GM19351 (cell line): ENCODE measurements around the gene GET3.

Experiments
- ATAC-seq: cut with Tn5 transposase; IDR thresholded peaks from one replicate; pipeline ENCODE4 v1.9.1; 2021; ENCODE audit warnings: mild to moderate bottlenecking, moderate library complexity; ENCODE audit not compliant: unreplicated experiment

Gene GET3

DNA sequence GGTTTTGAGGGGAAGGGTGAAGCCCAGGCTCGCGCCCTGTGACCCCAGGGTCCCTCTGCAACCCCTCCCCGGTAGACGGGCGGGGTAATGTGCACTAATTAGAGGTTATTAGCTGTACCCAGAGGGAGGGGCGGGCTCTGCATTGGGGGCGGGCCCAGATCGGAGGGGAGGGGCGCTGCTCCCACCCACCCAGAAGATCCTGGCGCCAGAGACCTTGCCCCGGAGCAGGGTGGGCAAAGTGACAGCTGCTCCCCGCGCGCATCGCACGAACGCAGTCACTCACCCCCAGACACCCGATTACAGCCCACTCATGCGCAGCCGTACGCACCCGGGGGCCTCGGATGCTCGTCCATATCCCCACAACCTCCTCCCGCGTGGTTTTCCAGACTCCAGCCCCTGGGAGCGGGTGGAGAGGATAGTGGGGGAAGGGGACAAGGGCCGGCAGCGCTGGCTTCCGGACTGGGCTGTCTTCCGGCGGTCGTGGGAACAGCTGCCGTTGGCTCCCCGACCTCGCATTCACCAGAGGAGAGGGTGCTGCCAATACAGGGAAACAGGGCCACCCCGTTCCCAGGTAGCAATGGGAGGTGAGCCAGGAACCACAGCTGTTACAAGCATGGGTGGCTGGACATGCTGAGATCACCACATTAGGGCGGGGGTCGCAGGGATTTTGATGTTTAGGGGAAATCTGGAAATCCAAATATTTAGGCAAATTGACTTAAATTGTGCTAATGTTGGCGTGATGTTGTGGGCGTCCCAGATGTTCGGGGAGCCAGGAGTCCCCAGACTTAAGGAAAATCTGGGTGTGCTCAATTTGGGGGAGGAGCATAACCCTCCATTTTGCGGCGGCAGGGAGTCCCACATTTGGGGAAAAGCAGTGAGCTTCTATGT, 41.0 kb downstream of the GET3 start:
- no peak for ATAC-seq

DNA sequence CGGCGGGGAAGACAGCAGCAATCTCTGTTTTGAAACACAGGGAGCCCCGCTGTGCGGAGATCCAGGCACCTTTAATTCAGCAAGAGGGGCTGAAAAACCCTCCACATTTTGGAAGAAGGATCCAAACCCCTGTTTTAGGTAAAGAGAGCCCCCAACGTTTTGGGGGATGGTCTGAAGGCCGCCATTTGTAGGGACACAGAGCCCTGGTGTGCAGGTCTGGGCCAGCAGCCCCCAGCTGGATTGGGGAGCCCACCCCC, 41.5 kb downstream of the GET3 start:
- ATAC-seq, result no peak

DNA sequence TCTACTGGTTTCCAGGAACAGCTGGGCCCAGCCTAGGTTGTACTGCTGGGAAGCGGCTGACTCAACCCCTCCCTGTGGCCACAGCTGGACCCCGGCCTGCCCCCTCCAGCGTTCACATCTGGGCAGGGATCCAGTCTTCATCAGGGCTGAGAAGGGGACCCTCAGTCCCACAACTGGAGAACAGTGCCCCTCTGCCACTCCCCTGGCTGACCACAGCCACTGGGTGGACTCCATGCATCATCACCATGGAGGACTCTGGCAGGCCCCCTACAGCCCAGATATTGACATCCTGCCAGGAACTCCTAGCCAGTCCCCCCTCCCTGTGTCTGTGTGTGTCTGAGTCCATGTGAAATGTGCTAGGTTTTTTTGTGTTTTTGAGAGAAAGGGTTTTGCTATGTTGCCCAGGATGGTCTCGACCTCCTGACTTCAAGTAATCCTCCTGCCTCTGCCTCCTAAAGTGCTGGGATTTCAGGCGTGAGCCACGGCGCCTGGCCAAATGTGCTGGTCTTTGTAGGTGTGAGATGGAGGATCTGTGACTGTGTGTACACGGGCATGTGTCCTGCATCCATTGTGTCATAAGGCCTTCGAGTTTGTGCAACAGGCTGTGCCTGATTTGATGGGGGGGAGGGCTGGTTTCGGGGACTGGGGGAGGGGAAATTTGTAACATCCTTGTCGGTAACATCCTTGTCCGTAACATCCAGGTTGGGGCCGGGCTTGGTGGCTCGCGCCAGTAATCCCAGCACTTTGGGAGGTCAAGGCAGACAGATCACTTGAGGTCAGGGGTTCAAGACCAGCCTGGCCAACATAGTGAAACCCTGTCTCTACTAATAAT, 42.1 kb downstream of the GET3 start:
- ATAC-seq, result no peak

DNA sequence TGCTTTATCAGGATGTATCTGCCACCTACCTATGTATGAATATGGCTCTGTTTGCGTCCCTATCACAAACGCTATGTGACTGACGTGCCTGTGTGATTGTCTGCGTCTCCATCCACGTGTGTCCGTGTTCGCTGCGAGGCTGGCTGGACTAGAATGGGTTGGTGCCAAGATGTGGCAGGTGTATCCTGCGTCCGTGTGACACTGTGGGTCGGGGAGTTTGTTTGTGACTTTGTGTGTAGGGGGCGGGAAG, 44.8 kb downstream of the GET3 start:
- ATAC-seq, result no peak

DNA sequence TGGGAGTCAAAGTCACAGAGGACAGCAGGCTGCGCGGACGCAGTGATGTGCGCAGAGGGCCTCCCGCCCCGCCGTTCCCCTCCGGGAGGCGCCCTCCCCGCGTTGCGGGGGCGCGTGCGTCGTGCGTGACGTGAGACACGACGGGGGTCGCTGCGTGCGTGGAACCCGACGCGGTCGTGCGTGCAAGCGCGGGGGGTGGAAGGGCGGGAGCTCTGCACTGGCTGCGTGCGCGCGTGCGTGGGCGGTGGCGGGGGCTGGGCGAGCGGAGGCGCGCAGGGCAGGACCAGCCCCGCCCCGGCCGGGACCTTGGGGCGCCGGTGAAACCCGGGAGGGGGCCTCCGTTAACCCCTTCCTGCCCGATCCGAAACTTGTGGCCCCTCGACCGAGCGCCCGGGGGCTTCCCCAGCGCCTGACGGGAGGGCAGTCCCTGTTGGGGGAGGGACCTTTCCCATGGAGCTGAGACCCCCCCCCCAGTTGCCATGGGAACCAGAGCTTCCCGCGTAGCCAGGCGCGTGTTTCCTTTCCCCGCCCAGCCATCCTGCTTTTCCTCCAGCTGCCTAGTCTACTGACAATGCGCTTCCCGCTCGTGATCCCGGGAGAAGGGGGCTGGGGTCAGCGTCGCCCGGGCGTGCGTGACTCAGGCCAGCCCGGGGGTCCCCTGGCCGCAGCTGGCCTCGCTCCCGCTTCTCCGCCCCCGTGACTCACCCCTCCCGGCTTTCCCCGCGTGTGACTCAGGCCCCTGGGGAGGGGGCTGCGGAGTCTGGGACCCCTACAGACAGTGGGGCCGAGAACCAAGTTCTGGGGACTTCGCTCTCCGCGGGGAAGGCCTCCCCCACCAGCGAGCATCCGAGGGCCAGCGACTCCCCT, 45.4 kb downstream of the GET3 start:
- no peak for ATAC-seq

DNA sequence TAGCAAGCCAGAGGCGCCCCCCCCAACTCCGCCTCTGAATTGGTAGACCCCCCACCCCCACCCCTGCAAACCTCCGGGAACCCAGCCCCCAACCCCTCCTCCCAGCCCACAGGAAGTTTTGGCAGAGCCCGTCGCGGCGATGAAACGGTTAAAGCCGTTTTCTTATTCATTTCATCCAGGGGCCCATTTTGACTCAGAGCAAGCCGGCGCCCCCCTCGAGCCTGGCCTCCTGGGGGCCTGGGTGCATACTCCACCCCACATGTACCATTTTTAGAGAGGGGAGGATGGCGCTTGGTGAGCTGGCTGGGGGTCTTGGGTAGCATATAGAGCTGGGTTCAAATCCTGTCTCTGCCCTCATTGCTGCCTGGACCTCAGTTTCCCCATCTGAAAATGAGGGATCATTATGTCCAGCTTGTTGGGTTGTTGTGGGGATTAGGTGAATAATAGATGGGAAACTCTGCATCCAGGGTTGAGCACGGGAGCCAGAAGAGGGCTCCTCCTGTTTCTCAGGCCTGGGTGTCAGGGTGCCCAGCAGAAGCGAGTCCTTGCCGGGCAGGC, 46.1 kb downstream of the GET3 start:
- no peak for ATAC-seq

DNA sequence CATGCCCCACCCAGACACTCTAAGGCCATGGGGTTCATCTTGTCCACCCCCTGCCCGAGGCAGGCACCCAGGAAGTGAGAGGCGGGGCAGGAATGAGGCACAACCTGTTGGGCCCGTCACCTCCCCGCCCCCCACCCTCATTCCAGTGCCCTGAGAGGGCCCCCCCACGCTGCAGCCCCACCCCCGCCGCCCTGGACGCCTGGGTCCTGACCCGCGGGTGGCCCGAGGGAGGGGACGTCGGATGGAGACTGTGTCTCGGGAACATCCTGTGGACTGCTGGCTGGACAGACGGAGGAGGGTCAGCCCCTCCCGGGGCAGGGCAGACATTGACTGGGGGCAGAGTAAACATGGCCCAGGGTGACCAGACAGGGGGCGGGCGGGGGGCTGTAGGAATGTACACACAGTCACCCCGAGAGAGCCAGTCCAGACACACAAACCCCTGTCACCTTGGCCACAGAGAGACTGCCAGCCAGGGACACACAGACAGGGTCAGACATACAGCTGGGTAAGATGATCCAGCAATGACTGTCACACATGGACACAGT, 46.6 kb downstream of the GET3 start:
- no peak for ATAC-seq

DNA sequence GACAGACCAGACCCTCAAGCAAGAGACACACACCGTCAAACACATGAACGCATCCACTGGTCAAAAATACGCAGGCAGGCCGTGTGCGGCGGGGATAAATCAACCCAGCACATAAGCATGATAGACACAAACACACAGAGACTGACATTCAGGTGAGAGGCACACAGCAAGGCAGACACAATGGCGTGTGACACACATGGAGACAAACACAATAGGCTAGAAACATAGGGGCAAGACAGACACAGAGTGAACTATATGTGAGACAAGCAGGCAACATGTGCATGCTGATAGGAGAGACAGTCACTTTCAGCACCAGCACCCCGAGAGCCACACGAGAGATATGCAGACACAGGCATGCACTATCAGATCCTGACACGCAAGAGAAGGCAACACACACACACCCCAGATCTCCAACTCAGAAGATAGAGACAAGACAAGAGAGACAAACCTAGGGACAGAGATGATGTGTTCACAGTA, 47.1 kb downstream of the GET3 start:
- no peak for ATAC-seq

DNA sequence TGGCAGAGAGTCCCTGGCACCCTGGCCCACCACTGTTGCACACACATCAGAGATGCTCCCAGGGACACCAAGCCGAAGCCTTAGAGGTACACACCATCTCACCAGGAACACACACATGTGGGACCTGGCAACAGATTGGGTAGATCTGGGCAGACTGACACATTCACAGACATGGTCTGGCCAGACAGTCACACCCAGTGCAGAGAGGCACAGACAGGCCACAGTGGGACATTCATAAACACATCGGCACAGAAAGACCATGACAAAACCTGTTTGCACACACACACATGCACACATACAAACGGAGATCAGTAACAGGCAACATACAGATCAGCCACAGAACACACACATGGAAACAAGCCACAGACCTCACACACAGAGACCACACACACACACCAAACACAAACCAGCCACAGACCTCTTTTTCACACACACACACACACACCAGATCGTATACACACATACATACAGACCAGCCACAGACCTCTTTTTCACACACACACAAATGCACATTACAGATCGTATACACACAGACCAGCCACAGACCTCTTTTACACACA, 47.7 kb downstream of the GET3 start:
- ATAC-seq, result no peak

DNA sequence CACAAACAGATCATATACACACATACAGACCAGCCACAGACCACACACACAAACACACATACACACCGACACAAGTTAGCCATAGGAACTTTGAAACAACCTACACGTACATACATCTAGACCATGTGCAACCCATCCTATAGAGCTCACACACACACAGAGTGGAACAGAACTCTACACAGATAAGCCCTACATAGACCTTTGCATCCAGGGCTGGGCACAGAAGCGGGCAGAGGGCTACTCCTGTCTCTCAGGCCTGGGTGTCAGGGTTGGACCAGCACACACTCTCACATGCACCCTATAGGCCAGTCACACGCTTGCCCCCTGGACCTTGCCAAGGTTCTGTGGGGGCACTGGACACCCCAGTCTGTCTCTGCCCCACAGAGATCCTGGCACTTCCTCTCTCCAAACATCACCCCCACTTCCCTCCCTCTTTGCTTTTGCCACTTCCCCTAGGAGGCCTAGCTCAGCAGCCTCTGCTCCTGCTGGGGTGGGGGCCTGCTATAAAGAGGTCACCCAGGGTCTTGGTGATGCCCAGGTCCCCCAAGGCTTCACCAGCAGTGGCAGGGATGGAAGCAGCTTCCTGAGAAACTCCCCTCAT, 48.2 kb downstream of the GET3 start:
- ATAC-seq, result no peak

DNA sequence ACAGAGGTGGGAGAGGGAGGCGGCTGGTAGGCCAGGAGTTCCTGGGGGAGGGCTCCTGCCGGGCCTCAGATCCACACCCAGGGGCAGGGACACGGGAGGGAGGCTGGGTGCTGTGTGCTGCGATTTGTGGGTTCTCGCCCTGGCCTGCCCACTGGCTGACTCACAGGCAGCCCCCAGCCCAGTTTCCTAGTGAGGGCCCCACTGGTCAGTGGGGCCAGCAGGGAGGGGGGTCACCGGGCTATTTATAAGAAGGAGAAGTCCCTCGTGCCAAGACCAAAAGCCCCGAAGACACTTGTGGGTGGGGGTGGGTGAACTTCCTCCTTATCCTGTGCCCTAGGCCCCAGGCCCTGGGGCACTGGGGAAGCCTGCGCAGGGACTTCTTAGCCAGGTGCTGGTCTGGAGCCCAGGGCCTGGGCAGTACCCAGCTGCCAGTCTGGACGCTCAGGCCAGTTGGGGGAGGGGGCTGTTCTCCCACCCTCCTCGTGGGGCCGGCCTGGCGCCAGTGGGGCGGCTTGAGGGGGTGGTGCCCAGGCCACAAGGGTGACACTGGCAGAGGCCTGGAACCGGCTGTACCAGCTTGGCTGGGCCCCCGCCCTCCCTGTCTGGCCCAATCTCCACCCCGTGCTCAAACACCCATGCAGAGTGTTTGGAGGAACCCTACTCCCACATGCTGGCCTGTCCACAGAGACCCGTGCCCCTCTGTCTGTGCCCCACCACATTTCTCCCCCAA, 49.0 kb downstream of the GET3 start:
- ATAC-seq, result no peak

DNA sequence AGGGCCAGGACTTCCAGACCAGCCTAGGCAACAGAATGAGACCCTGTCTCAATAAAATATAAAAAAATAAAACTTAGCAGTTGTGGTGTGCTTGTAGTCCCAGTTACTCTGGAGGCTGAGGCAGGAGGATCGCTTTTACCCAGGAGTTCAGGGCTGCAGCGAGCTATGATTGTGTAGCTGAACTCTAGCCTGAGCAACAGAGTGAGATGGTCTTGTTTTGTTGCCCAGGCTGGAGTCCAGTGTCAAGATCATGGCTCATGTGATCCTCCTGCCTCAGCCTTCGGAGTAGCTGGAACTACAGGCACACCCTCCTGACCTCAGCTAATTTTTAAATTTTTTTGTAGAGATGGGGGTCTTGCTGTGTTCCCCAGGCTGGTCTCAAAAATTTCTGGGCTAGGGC, 49.7 kb downstream of the GET3 start:
- ATAC-seq, result no peak

DNA sequence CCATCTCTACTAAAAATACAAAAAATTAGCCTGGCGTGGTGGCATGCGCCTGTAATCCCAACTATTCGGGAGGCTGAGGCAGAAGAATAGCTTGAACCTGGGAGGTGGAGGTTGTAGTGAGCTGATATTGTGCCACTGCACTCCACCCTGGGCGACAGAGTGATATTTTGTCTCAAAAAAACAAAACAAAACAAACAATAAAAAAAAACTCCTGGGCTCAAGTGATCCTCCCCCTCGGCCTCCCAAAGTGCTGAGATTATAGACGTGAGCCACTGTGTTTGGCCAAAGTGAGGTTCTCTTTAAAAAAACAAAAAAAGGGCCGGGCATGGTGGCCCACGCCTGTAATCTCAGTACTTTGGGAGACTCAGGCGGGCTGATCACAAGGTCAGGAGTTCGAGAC, 50.2 kb downstream of the GET3 start:
- no peak for ATAC-seq

DNA sequence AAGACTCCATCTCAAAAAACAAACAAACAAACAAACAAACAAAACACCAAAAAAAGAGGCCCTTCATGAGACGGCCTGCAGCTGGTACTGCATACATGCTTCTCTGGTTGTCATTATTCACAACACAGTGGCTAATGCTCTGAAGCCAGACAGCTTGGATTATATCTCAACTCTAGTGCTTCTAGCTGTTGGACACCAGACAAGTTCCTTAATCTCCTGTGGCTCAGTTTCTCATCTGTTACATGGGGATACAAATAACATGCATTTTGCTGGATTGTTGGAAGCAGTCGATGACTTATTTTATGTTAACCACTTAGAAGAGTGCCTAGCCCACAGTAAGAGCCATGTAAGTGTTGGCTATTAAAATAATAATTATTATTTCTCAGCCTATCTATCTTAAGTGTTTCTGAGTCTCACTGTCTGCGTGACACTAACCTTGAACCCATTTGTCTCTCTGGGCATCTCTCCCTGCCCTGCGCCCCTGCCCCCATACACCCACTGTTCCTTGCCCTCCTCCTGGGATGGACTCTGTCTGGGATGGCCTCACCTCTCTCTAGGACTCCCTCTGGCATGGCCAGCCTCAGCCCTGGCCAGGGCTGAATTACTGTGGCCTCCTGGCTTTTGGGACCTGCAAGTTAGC, 50.9 kb downstream of the GET3 start:
- no peak for ATAC-seq

DNA sequence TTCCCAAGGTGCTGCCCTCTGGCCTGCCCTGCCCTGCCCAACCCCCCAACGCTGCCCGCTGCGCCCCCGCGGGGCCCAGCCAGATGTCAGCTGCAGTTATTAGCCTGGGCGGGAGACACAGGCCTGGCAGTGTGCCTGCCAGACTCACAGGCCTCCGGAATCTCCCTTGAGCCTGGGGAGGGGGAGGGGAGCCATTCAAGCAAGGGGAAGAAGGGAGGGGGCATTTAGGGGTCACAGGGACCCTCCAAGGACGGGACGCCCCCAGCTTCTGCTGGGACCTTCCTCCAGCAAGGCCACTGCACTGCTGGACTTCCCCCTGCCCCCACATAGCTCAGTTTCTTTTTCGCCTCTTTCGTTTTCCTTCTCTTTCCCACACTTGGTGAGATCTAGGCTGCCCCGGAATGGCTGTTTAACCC, 51.4 kb downstream of the GET3 start:
- ATAC-seq, result no peak

DNA sequence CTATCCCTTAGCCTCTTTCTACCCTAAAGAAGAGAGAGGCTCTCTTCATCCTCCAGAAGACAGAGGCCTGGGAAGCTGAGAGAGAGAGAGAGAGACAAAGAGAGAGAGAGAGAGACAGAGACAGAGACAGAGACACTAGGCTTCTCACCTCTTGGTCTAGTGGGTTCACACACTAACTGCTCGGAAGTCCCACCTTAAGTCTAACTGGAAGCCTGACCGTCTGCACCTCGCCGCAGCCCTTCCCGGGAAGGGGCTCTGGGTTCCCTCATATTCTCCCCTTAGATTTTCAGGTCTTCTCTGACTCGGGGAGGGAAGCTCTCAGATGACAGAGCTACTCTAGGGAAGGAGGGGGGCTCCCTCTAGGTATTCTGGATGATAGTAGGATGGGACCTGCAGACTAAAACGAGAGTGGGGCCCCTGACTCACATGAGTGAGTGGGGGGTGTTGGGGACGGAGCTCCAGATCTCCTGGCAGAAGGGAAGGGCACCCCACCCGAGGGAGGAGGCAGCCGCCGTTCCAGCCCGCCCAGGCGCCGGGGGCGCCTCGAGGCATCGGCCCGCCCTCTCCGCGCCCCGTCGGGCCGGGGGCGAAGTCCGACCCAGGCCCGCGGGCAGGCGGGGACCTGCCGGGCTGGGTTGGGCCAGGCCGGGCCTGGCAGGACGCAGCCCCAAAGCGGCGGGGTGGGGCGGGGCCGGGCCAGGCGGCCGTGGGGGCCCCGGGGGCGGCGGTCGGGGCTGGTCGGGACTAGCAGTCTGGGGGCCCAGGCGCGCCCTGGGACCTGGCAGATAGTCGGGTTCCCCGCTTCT, 52.0 kb downstream of the GET3 start:
- ATAC-seq, result no peak

DNA sequence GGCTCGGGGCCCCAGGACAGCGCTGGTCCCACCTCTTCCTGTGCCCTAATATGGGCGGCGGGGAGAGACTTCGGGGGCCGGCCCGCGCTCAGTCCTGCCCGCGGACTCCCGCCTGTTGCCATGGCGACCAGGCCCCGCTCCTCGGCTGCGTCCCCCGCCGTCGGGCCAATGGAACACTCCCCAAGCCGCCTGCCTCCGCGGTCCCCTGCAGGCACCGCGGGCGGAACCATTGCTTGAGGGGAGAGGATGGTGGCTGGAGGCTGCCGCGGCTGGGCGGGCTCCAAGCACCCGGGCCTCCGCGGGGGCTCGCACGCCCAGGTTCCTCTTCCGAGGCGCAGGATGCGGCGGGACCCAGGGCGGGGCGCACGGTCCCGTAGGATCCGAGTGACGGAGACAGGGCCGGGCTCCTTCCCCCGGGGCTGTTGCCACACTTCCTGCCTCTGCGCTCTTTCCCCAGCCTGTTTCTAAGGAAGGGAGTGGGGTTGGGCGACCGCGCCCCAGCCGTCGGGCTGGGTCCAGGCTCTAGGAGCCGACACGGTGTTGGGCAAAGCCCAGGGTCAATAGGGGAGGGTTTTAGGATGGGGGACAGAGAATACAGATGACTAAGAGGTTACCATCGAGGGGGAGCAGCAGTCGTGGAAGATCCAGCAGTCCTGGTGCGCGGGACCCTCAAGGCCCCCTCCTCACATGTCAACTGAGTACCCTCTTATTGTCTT, 52.8 kb downstream of the GET3 start:
- peak; percentile 44 for ATAC-seq
